Mucosa of stomach (tissue), 1 donor: ENCODE results near the gene KDM4B.

Source experiments
- H3K27me3 ChIP-seq: one replicate; pipeline ENCODE4 v1.7.0; 2013; ENCODE audit warnings: mild to moderate bottlenecking, low read length; ENCODE audit not compliant: control insufficient read depth, insufficient read depth
- H3K36me3 ChIP-seq: one replicate; pipeline ENCODE4 v1.7.0; 2013; ENCODE audit warnings: low read length; ENCODE audit not compliant: control insufficient read depth, insufficient read depth
- H3K4me1 ChIP-seq: one replicate; pipeline ENCODE4 v1.7.0; 2013; ENCODE audit warnings: mild to moderate bottlenecking, low read length; ENCODE audit not compliant: control insufficient read depth, insufficient read depth
- H3K4me3 ChIP-seq: one replicate; pipeline ENCODE4 v1.7.0; 2013; ENCODE audit warnings: low read length
- H3K9ac ChIP-seq: one replicate; pipeline ENCODE4 v1.7.0; 2013; ENCODE audit warnings: mild to moderate bottlenecking, low read length, moderate library complexity
- H3K9me3 ChIP-seq: one replicate; pipeline ENCODE4 v1.7.0; 2013; ENCODE audit warnings: mild to moderate bottlenecking, low read length, moderate library complexity; ENCODE audit not compliant: control insufficient read depth
- donor health status: Pancreatic carcinoma.

KDM4B gene

GRCh38 chr19:5035793-5036697 lies 67.1 kb downstream of the KDM4B start:
- H3K9me3 ChIP-seq: no peaks in the 10 kb centered on the region
- peaks cover 17% of the 10 kb centered on the region for H3K4me1 ChIP-seq
- no peak overlapping the region for H3K9ac ChIP-seq
- H3K27me3 ChIP-seq: no peaks in the 10 kb centered on the region
- H3K4me3 ChIP-seq: no peak overlapping the region
- no peaks in the 10 kb centered on the region for H3K36me3 ChIP-seq

- Histone ChIP-seq H3K36me3 (no peaks in the 10 kb centered on the region), H3K4me3 (no peak overlapping the region), H3K9me3 (no peaks in the 10 kb centered on the region), H3K4me1 (peaks cover 14% of the 10 kb centered on the region), H3K27me3 (no peaks in the 10 kb centered on the region), H3K9ac (no peak overlapping the region)
Observed at GRCh38 chr19:5036698-5037563, 68.0 kb downstream of the KDM4B start.

GRCh38 chr19:5037936-5038335 lies 69.0 kb downstream of the KDM4B start:
- Histone ChIP-seq H3K4me3 (no peak overlapping the region), H3K27me3 (no peaks in the 10 kb centered on the region), H3K36me3 (no peaks in the 10 kb centered on the region), H3K4me1 (peaks cover 14% of the 10 kb centered on the region), H3K9ac (no peak overlapping the region), H3K9me3 (no peaks in the 10 kb centered on the region)

GRCh38 chr19:5038631-5039271 lies 69.8 kb downstream of the KDM4B start:
- H3K27me3 ChIP-seq: no peaks in the 10 kb centered on the region
- H3K9ac ChIP-seq: no peak overlapping the region
- no peaks in the 10 kb centered on the region for H3K9me3 ChIP-seq
- no peaks in the 10 kb centered on the region for H3K36me3 ChIP-seq
- H3K4me3 ChIP-seq: no peak overlapping the region
- peaks cover 14% of the 10 kb centered on the region for H3K4me1 ChIP-seq

- peaks cover 14% of the 10 kb centered on the region for H3K4me1 ChIP-seq
- H3K27me3 ChIP-seq: no peaks in the 10 kb centered on the region
- no peak overlapping the region for H3K4me3 ChIP-seq
- no peaks in the 10 kb centered on the region for H3K9me3 ChIP-seq
- H3K36me3 ChIP-seq: no peaks in the 10 kb centered on the region
- H3K9ac ChIP-seq: no peak overlapping the region
Observed at GRCh38 chr19:5039642-5040543, 71.0 kb downstream of the KDM4B start.

- Histone ChIP-seq H3K27me3 (no peaks in the 10 kb centered on the region), H3K4me3 (no peak overlapping the region), H3K9me3 (no peaks in the 10 kb centered on the region), H3K36me3 (no peaks in the 10 kb centered on the region), H3K9ac (no peak overlapping the region), H3K4me1 (peaks cover 15% of the 10 kb centered on the region)
Observed at GRCh38 chr19:5040544-5041167, 71.7 kb downstream of the KDM4B start.

GRCh38 chr19:5041168-5041912 lies 72.4 kb downstream of the KDM4B start:
- no peaks in the 10 kb centered on the region for H3K9me3 ChIP-seq
- no peaks in the 10 kb centered on the region for H3K27me3 ChIP-seq
- no peak overlapping the region for H3K9ac ChIP-seq
- no peaks in the 10 kb centered on the region for H3K36me3 ChIP-seq
- no peak overlapping the region for H3K4me3 ChIP-seq
- H3K4me1 ChIP-seq: peaks cover 22% of the 10 kb centered on the region

GRCh38 chr19:5041913-5042187 lies 72.9 kb downstream of the KDM4B start:
- Histone ChIP-seq H3K9me3 (no peaks in the 10 kb centered on the region), H3K27me3 (no peaks in the 10 kb centered on the region), H3K4me3 (no peak overlapping the region), H3K36me3 (no peaks in the 10 kb centered on the region), H3K9ac (no peak overlapping the region), H3K4me1 (peaks cover 27% of the 10 kb centered on the region)

GRCh38 chr19:5042556-5042955 lies 73.6 kb downstream of the KDM4B start:
- Histone ChIP-seq H3K4me3 (no peak overlapping the region), H3K27me3 (no peaks in the 10 kb centered on the region), H3K9me3 (no peaks in the 10 kb centered on the region), H3K4me1 (peaks cover 34% of the 10 kb centered on the region), H3K9ac (no peak overlapping the region), H3K36me3 (peaks cover 3% of the 10 kb centered on the region)

- Histone ChIP-seq H3K9ac (no peak overlapping the region), H3K4me1 (peaks cover 33% of the 10 kb centered on the region), H3K4me3 (no peak overlapping the region), H3K27me3 (no peaks in the 10 kb centered on the region), H3K9me3 (no peaks in the 10 kb centered on the region), H3K36me3 (peaks cover 6% of the 10 kb centered on the region)
Observed at GRCh38 chr19:5045029-5045428, 76.1 kb downstream of the KDM4B start.
